ENCODE measurements around the gene FBXO11.

FBXO11 gene

DNA sequence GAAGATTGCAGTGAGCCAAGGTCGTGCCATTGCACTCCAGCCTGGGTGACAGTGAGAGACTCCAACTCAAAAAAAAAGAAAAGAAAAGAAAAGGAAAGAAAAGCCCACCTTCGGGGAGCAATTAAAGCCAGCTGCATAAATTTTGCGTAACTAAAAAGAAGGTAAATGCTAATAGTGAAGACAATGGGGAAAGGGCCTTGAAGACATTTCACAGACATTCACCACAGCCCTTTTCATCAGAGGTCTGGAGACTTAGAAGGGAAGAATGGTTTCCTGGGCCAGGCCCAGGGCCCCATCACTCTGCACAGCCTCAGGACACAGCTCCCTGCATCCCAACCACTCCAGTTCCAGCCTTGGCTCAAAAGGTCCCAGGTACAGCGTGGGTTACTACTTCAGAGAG, 158.4 kb downstream of the FBXO11 start:
- no peak overlapping the region for H3K4me3 ChIP-seq (ENCODE audit: low read depth, low read length)
- DNase-seq (ENCODE audit: low read depth) = no peak
- TF ChIP-seq, protein P1, sequence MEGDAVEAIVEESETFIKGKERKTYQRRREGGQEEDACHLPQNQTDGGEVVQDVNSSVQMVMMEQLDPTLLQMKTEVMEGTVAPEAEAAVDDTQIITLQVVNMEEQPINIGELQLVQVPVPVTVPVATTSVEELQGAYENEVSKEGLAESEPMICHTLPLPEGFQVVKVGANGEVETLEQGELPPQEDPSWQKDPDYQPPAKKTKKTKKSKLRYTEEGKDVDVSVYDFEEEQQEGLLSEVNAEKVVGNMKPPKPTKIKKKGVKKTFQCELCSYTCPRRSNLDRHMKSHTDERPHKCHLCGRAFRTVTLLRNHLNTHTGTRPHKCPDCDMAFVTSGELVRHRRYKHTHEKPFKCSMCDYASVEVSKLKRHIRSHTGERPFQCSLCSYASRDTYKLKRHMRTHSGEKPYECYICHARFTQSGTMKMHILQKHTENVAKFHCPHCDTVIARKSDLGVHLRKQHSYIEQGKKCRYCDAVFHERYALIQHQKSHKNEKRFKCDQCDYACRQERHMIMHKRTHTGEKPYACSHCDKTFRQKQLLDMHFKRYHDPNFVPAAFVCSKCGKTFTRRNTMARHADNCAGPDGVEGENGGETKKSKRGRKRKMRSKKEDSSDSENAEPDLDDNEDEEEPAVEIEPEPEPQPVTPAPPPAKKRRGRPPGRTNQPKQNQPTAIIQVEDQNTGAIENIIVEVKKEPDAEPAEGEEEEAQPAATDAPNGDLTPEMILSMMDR (conservative IDR thresholded peaks at IDR 0.05; ENCODE audit: low read depth, low read length) = no peak

DNA sequence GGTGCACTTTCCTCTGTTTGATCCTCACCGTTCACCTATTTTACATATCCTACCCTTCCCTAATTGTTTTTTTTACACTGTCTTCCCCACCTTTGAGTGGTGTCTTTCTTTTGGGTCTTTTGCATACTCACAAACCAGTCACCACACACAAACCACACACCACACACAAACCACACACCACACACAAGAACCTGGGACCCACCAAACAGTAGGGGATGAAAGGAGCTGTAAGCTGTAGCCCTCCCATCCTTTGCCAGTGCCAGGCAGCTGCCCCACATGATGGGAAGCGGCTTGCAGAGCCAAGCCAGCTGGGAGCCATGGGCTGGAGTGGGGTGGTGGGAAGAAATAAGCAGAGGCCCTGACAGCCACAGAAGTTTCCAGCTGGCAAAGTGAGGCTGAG, 162.2 kb downstream of the FBXO11 start:
- no peak for DNase-seq (ENCODE audit: low read depth)
- no peak overlapping the region for H3K4me3 ChIP-seq (ENCODE audit: low read depth, low read length)
- TF ChIP-seq, protein P1 (conservative IDR thresholded peaks at IDR 0.05; ENCODE audit: low read depth, low read length) = no peak

DNA sequence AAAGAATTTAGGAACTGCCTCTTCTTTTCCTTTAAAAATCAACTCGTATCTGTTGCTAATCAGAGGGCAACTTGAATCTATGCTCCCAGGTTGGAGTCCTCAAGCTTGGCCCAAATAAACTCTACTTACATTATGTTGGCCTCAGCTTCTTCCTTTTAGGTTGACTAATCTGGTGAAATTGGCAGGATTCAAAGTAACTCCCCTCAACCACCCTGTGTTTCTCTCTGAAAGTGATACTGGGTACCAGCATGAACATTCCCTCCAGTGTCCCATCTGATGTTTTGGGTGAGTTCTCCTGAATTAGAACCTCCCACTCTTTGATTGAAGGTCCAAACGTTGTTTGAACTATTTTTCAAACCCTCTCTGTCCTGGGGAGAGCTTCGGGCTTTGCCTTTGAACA, 164.7 kb downstream of the FBXO11 start:
- no peak overlapping the region for H3K4me3 ChIP-seq (ENCODE audit: low read depth, low read length)
- TF ChIP-seq, protein P1 (conservative IDR thresholded peaks at IDR 0.05; ENCODE audit: low read depth, low read length) = no peak
- no peak for DNase-seq (ENCODE audit: low read depth)

DNA sequence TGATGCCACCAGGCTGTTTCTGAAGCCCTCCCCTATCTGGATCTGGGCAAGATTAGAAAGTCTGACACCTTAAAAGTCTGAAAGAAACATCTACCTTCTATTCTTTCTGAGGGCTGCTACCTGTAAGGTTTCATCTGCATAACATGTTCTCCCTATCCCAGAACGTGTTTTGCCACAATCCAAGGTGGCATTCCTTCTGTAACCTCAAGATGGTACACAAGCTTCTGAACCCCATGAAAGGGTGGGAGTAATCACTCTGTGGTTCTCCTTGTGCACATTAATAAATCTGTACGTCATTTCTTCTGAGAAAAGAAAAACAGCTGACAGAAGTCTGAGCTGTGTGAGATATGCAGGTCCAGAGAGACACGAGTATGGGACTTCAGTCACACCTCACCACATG, 165.2 kb downstream of the FBXO11 start:
- no peak for DNase-seq (ENCODE audit: low read depth)
- TF ChIP-seq, protein P1 (conservative IDR thresholded peaks at IDR 0.05; ENCODE audit: low read depth, low read length) = no peak
- H3K4me3 ChIP-seq (ENCODE audit: low read depth, low read length) = no peak overlapping the region
